NCI-H774 (cell line): ENCODE data around the gene KMT2C.
"Not testable (repeated sequence)": the region's sequence is repeated elsewhere in the genome, so short reads cannot be mapped to it uniquely, and the experiment has no call there.

Source experiments
- DNase-seq: peaks from one replicate; lab custom pipeline; 2025; lab: John Stamatoyannopoulos, UW

KMT2C gene

GRCh38 chr7:152362128-152362926, 73.5 kb downstream of the KMT2C start:
- DNase-seq: no peak

- no peak for DNase-seq
Measured at GRCh38 chr7:152355474-152356057, 80.2 kb downstream of the KMT2C start.

GRCh38 chr7:152354061-152354460, 81.7 kb downstream of the KMT2C start:
- DNase-seq: no peak

- not testable (repeated sequence) for DNase-seq
Measured at GRCh38 chr7:152353281-152353680, 82.5 kb downstream of the KMT2C start.

GRCh38 chr7:152351747-152352146, 84.1 kb downstream of the KMT2C start:
- not testable (repeated sequence) for DNase-seq

GRCh38 chr7:152351168-152351567, 84.6 kb downstream of the KMT2C start:
- DNase-seq: no peak

- DNase-seq: no peak
Measured at GRCh38 chr7:152347888-152348287, 87.9 kb downstream of the KMT2C start.

GRCh38 chr7:152344253-152344652, 91.5 kb downstream of the KMT2C start:
- no peak for DNase-seq

- DNase-seq: no peak
Measured at GRCh38 chr7:152342796-152343195, 93.0 kb downstream of the KMT2C start.

- DNase-seq: no peak
Measured at GRCh38 chr7:152341914-152342236, 93.9 kb downstream of the KMT2C start.

- DNase-seq: no peak
Measured at GRCh38 chr7:152341039-152341913, 94.5 kb downstream of the KMT2C start.

- DNase-seq: no peak
Measured at GRCh38 chr7:152340161-152340560, 95.6 kb downstream of the KMT2C start.

- no peak for DNase-seq
Measured at GRCh38 chr7:152338561-152338960, 97.2 kb downstream of the KMT2C start.

- peak; percentile 44 for DNase-seq
Measured at GRCh38 chr7:152336754-152337368, 98.9 kb downstream of the KMT2C start.

GRCh38 chr7:152335900-152336571, 99.8 kb downstream of the KMT2C start:
- DNase-seq: no peak

GRCh38 chr7:152333134-152333533, 102.7 kb downstream of the KMT2C start:
- no peak for DNase-seq

- DNase-seq: no peak
Measured at GRCh38 chr7:152330827-152331226, 105.0 kb downstream of the KMT2C start.

- no peak for DNase-seq
Measured at GRCh38 chr7:152329469-152329868, 106.3 kb downstream of the KMT2C start.

GRCh38 chr7:152328234-152328633, 107.6 kb downstream of the KMT2C start:
- DNase-seq: no peak

GRCh38 chr7:152315845-152316244, 120.0 kb downstream of the KMT2C start:
- DNase-seq: no peak

- DNase-seq: peak; percentile 80
Measured at GRCh38 chr7:152313831-152314604, 121.8 kb downstream of the KMT2C start.
